Endothelial cell of hepatic sinusoid (primary cell): ENCODE measurements around the gene CIB4.
"Not testable (repeated sequence)": the region's sequence is repeated elsewhere in the genome, so short reads cannot be mapped to it uniquely, and the experiment has no call there.

Experiments
- in situ Hi-C: cut with HindIII; loops from 2 replicates; pipeline ENCODE4 v1.10.0; 2017; ENCODE audit warnings: low sequenced_read_pairs

Gene CIB4

GRCh38 chr2:26574900-26575560 lies 66.1 kb downstream of the CIB4 start:
- in situ Hi-C loops, result no loop called here

GRCh38 chr2:26574066-26574899 lies 66.9 kb downstream of the CIB4 start:
- in situ Hi-C loops, result no loop called here

- in situ Hi-C loops, result no loop called here
Observed at GRCh38 chr2:26573241-26573925, 67.8 kb downstream of the CIB4 start.

GRCh38 chr2:26572591-26572990 lies 68.6 kb downstream of the CIB4 start:
- in situ Hi-C loops, result no loop called here

GRCh38 chr2:26571316-26571715 lies 69.8 kb downstream of the CIB4 start:
- in situ Hi-C loops, result no loop called here

GRCh38 chr2:26570083-26570430 lies 71.1 kb downstream of the CIB4 start:
- in situ Hi-C loops, result no loop called here

GRCh38 chr2:26569216-26570082 lies 71.7 kb downstream of the CIB4 start:
- in situ Hi-C loops, result no loop called here

- in situ Hi-C loops, result no loop called here
Observed at GRCh38 chr2:26568076-26568890, 72.9 kb downstream of the CIB4 start.

- in situ Hi-C loops, result no loop called here
Observed at GRCh38 chr2:26567534-26567933, 73.6 kb downstream of the CIB4 start.

GRCh38 chr2:26566731-26567130 lies 74.4 kb downstream of the CIB4 start:
- in situ Hi-C loops, result not testable (repeated sequence)

GRCh38 chr2:26566081-26566375 lies 75.1 kb downstream of the CIB4 start:
- in situ Hi-C loops, result no loop called here

- in situ Hi-C loops, result no loop called here
Observed at GRCh38 chr2:26564121-26564644, 77.0 kb downstream of the CIB4 start.

- in situ Hi-C loops, result no loop called here
Observed at GRCh38 chr2:26563686-26564085, 77.5 kb downstream of the CIB4 start.

GRCh38 chr2:26562811-26563645 lies 78.1 kb downstream of the CIB4 start:
- in situ Hi-C loops, result no loop called here

- in situ Hi-C loops, result no loop called here
Observed at GRCh38 chr2:26561918-26562810, 79.0 kb downstream of the CIB4 start.

- in situ Hi-C loops, result no loop called here
Observed at GRCh38 chr2:26561376-26561775, 79.8 kb downstream of the CIB4 start.

- in situ Hi-C loops, result no loop called here
Observed at GRCh38 chr2:26560892-26561291, 80.3 kb downstream of the CIB4 start.

GRCh38 chr2:26559556-26559955 lies 81.6 kb downstream of the CIB4 start:
- in situ Hi-C loops, result no loop called here
